ENCODE measurements around the gene SAYSD1.

SAYSD1 gene

DNA sequence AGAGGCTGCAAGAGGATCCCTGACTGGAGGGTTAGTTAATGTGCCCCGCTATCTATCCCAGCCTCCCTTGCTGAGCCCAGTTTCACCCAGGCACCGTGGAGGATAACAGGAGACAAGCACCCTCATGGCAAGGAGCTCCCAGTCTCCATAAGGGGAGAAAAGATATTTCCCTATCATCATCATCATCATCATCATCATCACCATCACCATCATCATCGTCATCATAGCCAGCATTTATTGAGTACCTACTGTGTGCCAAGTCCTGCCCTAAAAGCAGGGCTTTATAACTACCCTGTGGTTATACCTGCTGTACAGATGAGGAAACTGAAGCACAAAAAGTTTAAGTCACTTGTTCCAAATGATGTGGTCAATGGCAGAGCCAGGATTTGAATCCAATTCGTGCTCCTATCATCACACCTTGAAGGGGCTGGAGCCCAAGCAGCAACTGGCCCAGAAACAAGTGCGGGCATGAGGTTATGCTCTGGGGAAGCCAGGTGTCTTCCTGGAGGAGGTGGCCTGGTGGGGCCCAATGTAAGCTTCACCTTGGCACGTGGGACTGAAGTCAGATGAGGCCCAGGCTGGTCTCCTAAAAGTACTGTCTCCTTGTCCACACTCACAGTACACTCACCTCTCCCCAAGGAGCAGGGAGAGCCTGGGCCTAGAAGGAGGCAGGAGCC lies 56.4 kb downstream of the SAYSD1 start:
- DNase-seq (ENCODE audit: low spot score): no peak

DNA sequence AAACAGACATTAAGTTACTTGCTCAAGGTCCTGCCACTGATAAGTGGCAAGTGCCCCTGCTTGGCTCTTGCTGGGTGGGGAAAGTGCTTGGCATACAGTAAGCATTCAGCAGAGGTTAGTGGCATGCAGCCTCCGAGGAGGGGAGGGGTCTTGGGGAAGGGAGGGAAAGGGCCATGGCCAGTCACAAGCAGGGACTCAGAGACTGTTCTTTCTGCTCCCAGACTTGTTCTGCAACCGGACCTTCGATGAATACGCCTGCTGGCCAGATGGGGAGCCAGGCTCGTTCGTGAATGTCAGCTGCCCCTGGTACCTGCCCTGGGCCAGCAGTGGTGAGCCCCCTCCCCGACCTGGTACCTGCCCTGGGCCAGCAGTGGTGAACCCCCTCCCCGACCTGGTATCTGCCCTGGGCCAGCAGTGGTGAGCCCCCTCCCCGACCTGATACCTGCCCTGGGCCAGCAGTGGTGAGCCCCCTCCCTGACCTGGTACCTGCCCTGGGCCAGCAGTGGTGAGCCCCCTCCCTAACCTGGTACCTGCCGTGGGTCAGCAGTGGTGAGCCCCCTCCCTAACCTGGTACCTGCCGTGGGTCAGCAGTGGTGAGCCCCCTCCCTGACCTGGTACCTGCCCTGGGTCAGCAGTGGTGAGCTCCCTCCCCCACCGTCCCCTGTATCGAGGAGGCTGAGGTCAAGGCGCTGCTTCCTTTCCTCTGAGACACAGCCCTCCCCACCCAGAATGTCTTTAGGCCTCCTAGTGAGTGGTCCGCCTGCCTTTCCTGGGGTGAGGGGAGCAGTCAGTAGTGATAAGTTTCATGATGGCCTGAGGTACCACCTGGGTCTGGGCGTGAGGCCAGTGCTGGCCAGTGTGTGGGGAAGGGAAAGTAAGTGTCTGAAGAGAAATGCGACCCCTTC lies 57.5 kb downstream of the SAYSD1 start:
- no peak for DNase-seq (ENCODE audit: low spot score)

DNA sequence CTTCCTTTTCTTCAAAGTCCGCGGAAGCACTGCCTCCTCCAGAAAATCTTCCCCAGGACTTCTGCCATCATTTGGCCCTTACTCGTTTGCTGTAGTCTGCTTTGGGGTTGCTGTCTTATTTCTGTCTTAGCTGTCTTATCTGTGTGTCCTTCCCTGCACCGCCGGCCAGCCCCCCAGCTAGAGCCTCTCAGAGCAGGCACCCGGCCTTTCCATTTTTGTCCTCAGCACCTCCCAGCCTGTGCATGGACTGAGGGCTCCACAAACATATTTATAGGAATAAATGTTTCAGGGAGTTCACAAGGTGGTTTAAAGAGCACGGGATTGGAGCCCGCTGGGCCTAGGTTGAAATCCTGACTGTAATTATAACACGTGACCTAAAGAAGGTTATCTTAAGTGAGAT lies 58.3 kb downstream of the SAYSD1 start:
- DNase-seq (ENCODE audit: low spot score): no peak

DNA sequence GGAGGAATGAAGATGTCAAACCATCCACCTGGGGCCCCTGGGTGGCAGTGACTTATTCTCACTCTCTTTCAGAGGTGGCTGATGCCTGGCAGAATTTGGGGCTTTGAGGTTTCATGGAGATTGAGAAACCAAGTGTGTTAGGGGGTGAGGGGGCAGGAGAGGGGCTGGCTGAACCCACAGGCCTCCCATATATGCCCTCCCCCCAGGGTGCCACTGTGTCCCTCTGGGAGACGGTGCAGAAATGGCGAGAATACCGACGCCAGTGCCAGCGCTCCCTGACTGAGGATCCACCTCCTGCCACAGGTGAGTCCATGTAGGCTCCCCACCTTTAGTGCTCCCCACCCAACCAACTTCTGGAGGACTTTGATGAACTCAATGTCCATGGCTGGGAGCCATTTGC lies 58.8 kb downstream of the SAYSD1 start:
- no peak for DNase-seq (ENCODE audit: low spot score)

DNA sequence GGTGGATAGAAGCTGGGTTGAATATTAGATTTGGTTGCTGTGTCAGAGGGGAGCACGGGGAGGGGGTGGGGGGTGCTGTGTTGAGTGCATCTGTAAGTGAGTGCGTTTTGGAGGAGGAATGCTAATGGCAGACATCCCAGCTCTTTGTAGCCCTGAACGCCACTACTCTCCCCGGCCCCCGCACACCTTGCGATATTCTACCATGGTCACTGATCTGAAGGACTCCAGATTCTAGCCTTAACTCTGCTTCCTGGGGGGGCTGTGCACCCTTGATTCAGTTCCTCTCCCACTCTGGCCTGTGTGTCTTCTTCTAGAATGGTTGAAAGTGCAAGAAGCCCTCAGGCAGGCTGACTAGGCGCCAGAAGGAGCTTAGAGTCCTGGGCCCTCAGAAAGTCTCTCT lies 59.3 kb downstream of the SAYSD1 start:
- no peak for DNase-seq (ENCODE audit: low spot score)

DNA sequence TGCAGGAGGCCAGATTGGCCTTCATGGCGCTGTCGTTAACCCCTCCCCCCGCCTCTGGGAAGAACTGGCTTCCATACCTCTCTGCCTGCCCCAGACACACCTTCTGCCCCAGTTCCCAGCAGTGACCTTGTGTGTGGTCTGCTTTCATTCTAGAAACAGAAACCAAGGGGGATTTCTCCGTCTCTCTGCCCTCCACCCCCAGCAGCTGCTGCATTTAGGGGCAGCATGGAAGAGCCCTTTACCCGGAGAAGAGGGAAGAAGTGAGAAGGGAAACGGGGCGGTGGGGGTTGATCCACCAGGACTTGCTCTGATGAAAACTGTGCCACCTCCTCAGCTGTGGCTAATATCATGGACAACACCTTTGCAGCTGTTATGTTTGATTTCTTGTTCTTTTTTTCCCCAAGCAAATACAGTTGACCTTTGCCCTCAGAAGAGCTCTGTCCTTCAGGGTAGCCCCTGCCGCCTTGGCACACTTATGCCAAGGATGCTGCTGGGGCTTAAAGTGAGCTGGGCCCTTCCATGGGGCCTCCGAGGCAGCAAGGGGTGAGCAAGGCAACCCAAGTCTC lies 60.3 kb downstream of the SAYSD1 start:
- no peak for DNase-seq (ENCODE audit: low spot score)

Measured in CD4-positive, alpha-beta T cell treated with Interleukin-2 at 100 ng/mL for 4 hours (primary cell).